Calu3 (cell line): ENCODE measurements around the gene MAEL. TPM values are rescaled to one million over a fixed set of nuclear protein-coding genes. Genes with fewer than 3 reads are reported as not detected.

ENCODE experiments used
- BruUV-seq: library from RNA; stranded (reverse); fragments of 400-500 nt; replicated peaks from 2 replicates; lab custom pipeline; 2021; lab: Mats Ljungman, UMichigan
- CTCF ChIA-PET: fragments of 300-600 bp; sonication (Branson Sonifier 250); formaldehyde crosslinking; loops from one replicate; lab custom pipeline; 2022; ENCODE audit warnings: antibody characterized with exemption; lab: Charles Lee
- DNase-seq: peaks from one replicate; pipeline ENCODE4 v3.0.0; 2022
- H3K27ac Mint-ChIP-seq: one replicate; pipeline ENCODE4 v1.8.0; 2022; ENCODE audit warnings: mixed read lengths; ENCODE audit not compliant: unreplicated experiment
- H3K27me3 Mint-ChIP-seq: one replicate; pipeline ENCODE4 v1.8.0; 2022; ENCODE audit warnings: mixed read lengths; ENCODE audit not compliant: unreplicated experiment
- H3K36me3 Mint-ChIP-seq: one replicate; pipeline ENCODE4 v1.8.0; 2022; ENCODE audit warnings: mild to moderate bottlenecking, moderate library complexity, mixed read lengths; ENCODE audit not compliant: insufficient read depth, unreplicated experiment
- H3K4me1 Mint-ChIP-seq: one replicate; pipeline ENCODE4 v1.8.0; 2022; ENCODE audit warnings: mild to moderate bottlenecking, low read depth, mixed read lengths; ENCODE audit not compliant: unreplicated experiment
- H3K4me3 Mint-ChIP-seq: one replicate; pipeline ENCODE4 v1.8.0; 2022; ENCODE audit warnings: mild to moderate bottlenecking, low read depth, moderate library complexity, mixed read lengths; ENCODE audit not compliant: unreplicated experiment
- H3K9me3 Mint-ChIP-seq: one replicate; pipeline ENCODE4 v1.8.0; 2022; ENCODE audit warnings: low read depth, mixed read lengths; ENCODE audit not compliant: unreplicated experiment
- CTCF ChIP-seq: fragments of 200-600 bp; IDR thresholded peaks from one replicate; pipeline ENCODE4 v1.8.0; 2022; ENCODE audit warnings: antibody characterized with exemption; ENCODE audit not compliant: unreplicated experiment
- intact Hi-C: fragments of 100-400 bp; cut with micrococcal nuclease; formaldehyde crosslinking; loops from one replicate; pipeline ENCODE4 v1.10.0; 2022; ENCODE audit not compliant: unreplicated experiment
- total RNA-seq: library from RNA; stranded (reverse); gene quantifications from 2 replicates; pipeline ENCODE4 v1.2.3, GENCODE V29; 2022

Gene MAEL
- total RNA-seq, 1 experiment from 2014 or later, result not detected

- no peak overlapping the region for H3K27ac Mint-ChIP-seq
- CTCF ChIA-PET, result interaction anchor here (0.6 to 1.3 kb wide), 4 partner anchors 65 to 1206 kb away, joined by 3 to 6 read pairs (median 4); no protein-coding TSS in a partner anchor
- peaks cover 8% of the 10 kb centered on the region for H3K4me1 Mint-ChIP-seq
- DNase-seq, result no peak
- BruUV-seq, result no TSS peak
- no peaks in the 10 kb centered on the region for H3K36me3 Mint-ChIP-seq
- peaks cover 85% of the 10 kb centered on the region for H3K27me3 Mint-ChIP-seq
- no peaks in the 10 kb centered on the region for H3K9me3 Mint-ChIP-seq
- H3K4me3 Mint-ChIP-seq, result peak overlapping the region; percentile 58
- no peak for TF ChIP-seq CTCF
- intact Hi-C loops, result loop anchor here (5.0 kb wide), 1 partner anchor 62 kb away; no protein-coding TSS in a partner anchor
These were observed 14.3 kb upstream of the MAEL start for GRCh38 chr1:166974647-166975345.

GRCh38 chr1:166975361-166976129 is 13.5 kb upstream of the MAEL start, which contains the start of gene ILDR2:
Gene ILDR2 (minus strand): TSS chr1:166975540. CDS start chr1:166975268, 272 bp downstream.
- no peaks in the 10 kb centered on the region for H3K36me3 Mint-ChIP-seq
- peak within 1 kb of the TSS; percentile 58 for H3K4me3 Mint-ChIP-seq
- H3K27ac Mint-ChIP-seq, result no peak within 1 kb of the TSS
- intact Hi-C loops, result loop anchor here (1.0 kb wide), 1 partner anchor 84 kb away; no protein-coding TSS in a partner anchor
- H3K4me1 Mint-ChIP-seq, result peaks cover 8% of the 10 kb centered on the region
- CTCF ChIA-PET, result interaction anchor here (1.3 kb wide), 1 partner anchor 81 kb away, joined by 6 read pairs; no protein-coding TSS in a partner anchor
- no peaks in the 10 kb centered on the region for H3K9me3 Mint-ChIP-seq
- peak; percentile 55 for DNase-seq
- peak; percentile 21 for TF ChIP-seq CTCF
- no TSS peak for BruUV-seq
- peaks cover 77% of the 10 kb centered on the region for H3K27me3 Mint-ChIP-seq

GRCh38 chr1:166977951-166978350 is 11.1 kb upstream of the MAEL start:
- BruUV-seq, result no TSS peak
- DNase-seq, result no peak
- H3K9me3 Mint-ChIP-seq, result no peaks in the 10 kb centered on the region
- intact Hi-C loops, result no loop called here
- H3K27ac Mint-ChIP-seq, result no peak overlapping the region
- peaks cover 57% of the 10 kb centered on the region for H3K27me3 Mint-ChIP-seq
- CTCF ChIA-PET, result interaction anchor here (1.2 kb wide), 1 partner anchor 68 kb away, joined by 3 read pairs; no protein-coding TSS in a partner anchor
- no peaks in the 10 kb centered on the region for H3K36me3 Mint-ChIP-seq
- no peak overlapping the region for H3K4me3 Mint-ChIP-seq
- TF ChIP-seq CTCF, result no peak
- H3K4me1 Mint-ChIP-seq, result peaks cover 8% of the 10 kb centered on the region

- no TSS peak for BruUV-seq
- no peak for DNase-seq
- Mint-ChIP-seq H3K4me3 (no peak overlapping the region), H3K27ac (no peak overlapping the region), H3K9me3 (no peaks in the 10 kb centered on the region), H3K36me3 (no peaks in the 10 kb centered on the region), H3K4me1 (peaks cover 8% of the 10 kb centered on the region), H3K27me3 (peaks cover 48% of the 10 kb centered on the region)
- TF ChIP-seq CTCF, result no peak
- CTCF ChIA-PET, result interaction anchor here (1.2 kb wide), 1 partner anchor 68 kb away, joined by 3 read pairs; no protein-coding TSS in a partner anchor
- intact Hi-C loops, result no loop called here
These were observed 10.3 kb upstream of the MAEL start for GRCh38 chr1:166978821-166979220.
